HepG2 (cell line): Measurements from ENCODE around the gene COPS7B. TPM values are rescaled to one million over a fixed set of nuclear protein-coding genes. Genes with fewer than 3 reads are reported as not detected.

ENCODE experiments used
- ATF7-NPFF ChIP-seq: sonication (generic); formaldehyde crosslinking; IDR thresholded peaks from 2 replicates; pipeline ENCODE4 v1.8.1; 2023; ENCODE audit warnings: mild to moderate bottlenecking, low read depth, missing genetic modification reagents, moderate library complexity
- ETV6 ChIP-seq: sonication (generic); formaldehyde crosslinking; conservative IDR thresholded peaks from 2 replicates; pipeline ENCODE4 v1.4.0; 2020; ENCODE audit warnings: missing genetic modification reagents
- GATA4 ChIP-seq: sonication (generic); IDR thresholded peaks from 2 replicates; pipeline ENCODE4 v1.6.1; 2016; ENCODE audit warnings: antibody characterized with exemption, low read depth, borderline replicate concordance
- HOXA7 ChIP-seq: sonication (generic); formaldehyde crosslinking; IDR thresholded peaks from 2 replicates; pipeline ENCODE4 v1.8.1; 2022; ENCODE audit warnings: mild to moderate bottlenecking, missing genetic modification reagents, moderate library complexity
- ISL2 ChIP-seq: sonication (generic); formaldehyde crosslinking; IDR thresholded peaks from 2 replicates; pipeline ENCODE4 v1.5.0; 2020; ENCODE audit warnings: missing genetic modification reagents
- MNT ChIP-seq: fragments of 450-650 bp; IDR thresholded peaks from 2 replicates; pipeline ENCODE4 v1.6.1; 2016
- MTA3 ChIP-seq: sonication (generic); formaldehyde crosslinking; IDR thresholded peaks from 2 replicates; pipeline ENCODE4 v1.4.0; 2020; ENCODE audit warnings: missing genetic modification reagents
- MTF1 ChIP-seq: sonication (generic); formaldehyde crosslinking; IDR thresholded peaks from 2 replicates; pipeline ENCODE4 v1.5.0; 2020; ENCODE audit warnings: missing genetic modification reagents
- MXD4 ChIP-seq: IDR thresholded peaks from 2 replicates; pipeline ENCODE4 v1.6.1; 2016; ENCODE audit warnings: mild to moderate bottlenecking, missing biosample characterization, missing genetic modification reagents
- POGZ ChIP-seq: sonication (generic); formaldehyde crosslinking; IDR thresholded peaks from 2 replicates; pipeline ENCODE4 v1.4.0; 2020; ENCODE audit warnings: mild to moderate bottlenecking, missing genetic modification reagents
- POLR2G ChIP-seq: fragments of 200-400 bp; formaldehyde crosslinking; IDR thresholded peaks from 2 replicates; pipeline ENCODE4 v1.6.1; 2018; ENCODE audit warnings: mild to moderate bottlenecking, low read depth, low read length, moderate library complexity
- TBL1XR1 ChIP-seq: fragments of 150-350 bp; IDR thresholded peaks from 2 replicates; pipeline ENCODE4 v1.6.1; 2014; ENCODE audit warnings: borderline replicate concordance, low read length; ENCODE audit not compliant: partially characterized antibody
- WIZ ChIP-seq: sonication (generic); formaldehyde crosslinking; IDR thresholded peaks from 2 replicates; pipeline ENCODE4 v1.5.1; 2020; ENCODE audit warnings: mild to moderate bottlenecking, missing genetic modification reagents
- ZBTB33 ChIP-seq: sonication (generic); formaldehyde crosslinking; IDR thresholded peaks from 2 replicates; pipeline ENCODE4 v1.4.0; 2020; ENCODE audit warnings: missing genetic modification reagents
- ZNF512B ChIP-seq: sonication (generic); formaldehyde crosslinking; IDR thresholded peaks from 2 replicates; pipeline ENCODE4 v1.5.1; 2020; ENCODE audit warnings: missing genetic modification reagents, mild to moderate bottlenecking, borderline replicate concordance
- ZNF563 ChIP-seq: sonication (generic); formaldehyde crosslinking; IDR thresholded peaks from 2 replicates; pipeline ENCODE4 v1.8.0; 2022; ENCODE audit warnings: mild to moderate bottlenecking, moderate library complexity, missing genetic modification reagents
- ZNF746 ChIP-seq: sonication (generic); formaldehyde crosslinking; IDR thresholded peaks from 2 replicates; pipeline ENCODE4 v1.8.0; 2022; ENCODE audit warnings: mild to moderate bottlenecking, missing genetic modification reagents
- polyA plus RNA-seq, 8 experiments: library from polyadenylated mRNA; depleted of rRNA in 3 of 8; stranded (reverse) in 7 of 8; unstranded in 1 of 8; fragments of >200 nt; fragmentation: Illumina TruSeq in 4 of 8; extraction: Trizol in 4 of 8; gene quantifications; 2 replicates each; pipeline versions ENCODE4 v1.2.1 to v1.2.3, GENCODE V29; 2011 to 2016; ENCODE audit warnings: low read depth in 4 of 8, missing spikeins in 1 of 8, mixed read lengths in 1 of 8; ENCODE audit not compliant: insufficient read depth in 1 of 8
- total RNA-seq, 5 experiments: library from RNA; depleted of rRNA; stranded (reverse); fragments of >200 nt; fragmentation: Illumina TruSeq; extraction: Trizol; gene quantifications; 2 replicates each; pipeline ENCODE4 v1.2.3, GENCODE V29; 2016; ENCODE audit warnings: low read depth in 1 of 5
- TF ChIP-seq, protein P1 (sequence below): sonication (generic); formaldehyde crosslinking; IDR thresholded peaks from 2 replicates; pipeline ENCODE4 v1.9.0; 2021; ENCODE audit warnings: missing genetic modification reagents, borderline replicate concordance
- TF ChIP-seq, protein P2 (sequence below): sonication (generic); formaldehyde crosslinking; IDR thresholded peaks from 2 replicates; pipeline ENCODE4 v1.4.0; 2020; ENCODE audit warnings: mild to moderate bottlenecking, missing genetic modification reagents

The COPS7B gene
- total and polyA plus RNA-seq, 2 of the 13 experiments (the other 11 are each of a cell fraction or from before 2014, with no cell fraction given), result 30.6 to 62.7 TPM

GRCh38 chr2:231786177-231786916 lies at the start of gene COPS7B (continued):
- TF ChIP-seq HOXA7 (no peak), WIZ (CRISPR knock-in tag) (peak; percentile 81), ZNF563 (CRISPR knock-in tag) (peak; percentile 97), POGZ (CRISPR knock-in tag) (peak; percentile 99), MNT (peak; percentile 48), POLR2G (peak; percentile 82), MTA3 (CRISPR knock-in tag) (peak; percentile 77; the same call in 1 of the 2 replicates), TBL1XR1 (peak; percentile 86), GATA4 (no peak), ATF7-NPFF (peak; percentile 87), ZNF512B (peak; percentile 96; the same call in 1 of the 2 replicates), ISL2 (CRISPR knock-in tag) (peak; percentile 92), ZBTB33 (peak; percentile 78), ZNF746 (peak; percentile 27; the same call in 1 of the 2 replicates), ETV6 (CRISPR knock-in tag) (peak; percentile 98), MTF1 (no peak), MXD4 (CRISPR knock-in tag) (peak; percentile 97)
- TF ChIP-seq, protein P1, sequence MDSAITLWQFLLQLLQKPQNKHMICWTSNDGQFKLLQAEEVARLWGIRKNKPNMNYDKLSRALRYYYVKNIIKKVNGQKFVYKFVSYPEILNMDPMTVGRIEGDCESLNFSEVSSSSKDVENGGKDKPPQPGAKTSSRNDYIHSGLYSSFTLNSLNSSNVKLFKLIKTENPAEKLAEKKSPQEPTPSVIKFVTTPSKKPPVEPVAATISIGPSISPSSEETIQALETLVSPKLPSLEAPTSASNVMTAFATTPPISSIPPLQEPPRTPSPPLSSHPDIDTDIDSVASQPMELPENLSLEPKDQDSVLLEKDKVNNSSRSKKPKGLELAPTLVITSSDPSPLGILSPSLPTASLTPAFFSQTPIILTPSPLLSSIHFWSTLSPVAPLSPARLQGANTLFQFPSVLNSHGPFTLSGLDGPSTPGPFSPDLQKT, result no peak
- TF ChIP-seq, protein P2, sequence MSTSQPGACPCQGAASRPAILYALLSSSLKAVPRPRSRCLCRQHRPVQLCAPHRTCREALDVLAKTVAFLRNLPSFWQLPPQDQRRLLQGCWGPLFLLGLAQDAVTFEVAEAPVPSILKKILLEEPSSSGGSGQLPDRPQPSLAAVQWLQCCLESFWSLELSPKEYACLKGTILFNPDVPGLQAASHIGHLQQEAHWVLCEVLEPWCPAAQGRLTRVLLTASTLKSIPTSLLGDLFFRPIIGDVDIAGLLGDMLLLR (CRISPR knock-in tag), result peak; percentile 90
